Fibroblast of lung (primary cell): ENCODE data around the gene GAR1. TPM values are rescaled to one million over a fixed set of nuclear protein-coding genes. Genes with fewer than 3 reads are reported as not detected.

Source experiments
- DNase-seq, 2 donors: peaks; one replicate each; pipeline versions ENCODE4 v3.0.0 to v3.0.0-alpha.2; 2010; ENCODE audit warnings: low read depth in 2 of 2
- H2AFZ ChIP-seq: 2 replicates; pipeline ENCODE4 v1.5.1; 2012; ENCODE audit warnings: low read length, control low read depth, inconsistent platforms
- H3K27ac ChIP-seq: 2 replicates; pipeline ENCODE4 v1.5.1; 2011; ENCODE audit warnings: low read length, control low read depth; ENCODE audit not compliant: insufficient read depth
- H3K27me3 ChIP-seq: 2 replicates; pipeline ENCODE4 v1.5.1; 2011; ENCODE audit warnings: mild to moderate bottlenecking, low read length; ENCODE audit not compliant: control insufficient read depth, insufficient read depth
- H3K36me3 ChIP-seq: 2 replicates; pipeline ENCODE4 v1.5.1; 2011; ENCODE audit warnings: low read length; ENCODE audit not compliant: control insufficient read depth, insufficient read depth
- H3K4me1 ChIP-seq: 2 replicates; pipeline ENCODE4 v1.5.1; 2011; ENCODE audit warnings: low read length; ENCODE audit not compliant: control insufficient read depth, insufficient read depth; ENCODE audit errors: extremely low read depth
- H3K4me2 ChIP-seq: 2 replicates; pipeline ENCODE4 v1.5.1; 2011; ENCODE audit warnings: low read length, control low read depth; ENCODE audit not compliant: insufficient read depth; ENCODE audit errors: extremely low read depth
- H3K4me3 ChIP-seq, 4 experiments: fragments of 200-600 bp in 1 of 4; sonication (generic) in 1 of 4; replicated peaks in 1 of 4; 2 replicates each; pipeline ENCODE4 v1.5.1; 2011 to 2016; ENCODE audit warnings: low read length in 4 of 4, low read depth in 3 of 4, mild to moderate bottlenecking in 3 of 4, control low read depth in 2 of 4, inconsistent platforms in 1 of 4, mixed read lengths in 1 of 4; ENCODE audit not compliant: insufficient read depth in 1 of 4; ENCODE audit errors: control extremely low read depth in 1 of 4
- H3K79me2 ChIP-seq: 2 replicates; pipeline ENCODE4 v1.5.1; 2012; ENCODE audit warnings: mild to moderate bottlenecking, low read length, inconsistent platforms; ENCODE audit not compliant: control insufficient read depth, insufficient read depth
- H3K9ac ChIP-seq: 2 replicates; pipeline ENCODE4 v1.5.1; 2011; ENCODE audit warnings: mild to moderate bottlenecking, low read length, control low read depth; ENCODE audit not compliant: insufficient read depth
- H3K9me3 ChIP-seq: 2 replicates; pipeline ENCODE4 v1.5.1; 2012; ENCODE audit warnings: low read depth, low read length; ENCODE audit not compliant: control insufficient read depth, insufficient read depth
- H4K20me1 ChIP-seq: 2 replicates; pipeline ENCODE4 v1.5.1; 2011; ENCODE audit warnings: low read length; ENCODE audit not compliant: control insufficient read depth, insufficient read depth; ENCODE audit errors: extremely low read depth
- EZH2 ChIP-seq: IDR thresholded peaks from 2 replicates; pipeline ENCODE4 v1.5.1; 2012; ENCODE audit warnings: low read length, control low read depth, mild to moderate bottlenecking; ENCODE audit errors: missing control alignments
- polyA plus RNA-seq, 2 donors: library from polyadenylated mRNA; depleted of rRNA in 1 of 2; stranded (reverse) in 1 of 2; unstranded in 1 of 2; fragments of >200 nt; gene quantifications; 2 replicates each; pipeline ENCODE4 v1.2.1, GENCODE V29; 2011 to 2012; ENCODE audit warnings: missing spikeins in 1 of 2
- total RNA-seq: library from RNA; depleted of rRNA; stranded (reverse); fragments of >200 nt; gene quantifications from 2 replicates; pipeline ENCODE4 v1.2.1, GENCODE V29; 2014
- TF ChIP-seq, protein P1 (sequence below), 2 donors: IDR thresholded peaks in 1 of 2; conservative IDR thresholded peaks in 1 of 2; 1 replicate in 1 of 2; 2 replicates in 1 of 2; pipeline ENCODE4 v1.5.1; 2011 to 2012; ENCODE audit warnings: low read length in 2 of 2, control low read depth in 1 of 2, inconsistent platforms in 1 of 2, low read depth in 1 of 2, mild to moderate bottlenecking in 1 of 2

Gene GAR1
- total and polyA plus RNA-seq, 2 donors (not counting 1 experiment from before 2014, with no cell fraction given), result 2.5 to 20.3 TPM

DNA sequence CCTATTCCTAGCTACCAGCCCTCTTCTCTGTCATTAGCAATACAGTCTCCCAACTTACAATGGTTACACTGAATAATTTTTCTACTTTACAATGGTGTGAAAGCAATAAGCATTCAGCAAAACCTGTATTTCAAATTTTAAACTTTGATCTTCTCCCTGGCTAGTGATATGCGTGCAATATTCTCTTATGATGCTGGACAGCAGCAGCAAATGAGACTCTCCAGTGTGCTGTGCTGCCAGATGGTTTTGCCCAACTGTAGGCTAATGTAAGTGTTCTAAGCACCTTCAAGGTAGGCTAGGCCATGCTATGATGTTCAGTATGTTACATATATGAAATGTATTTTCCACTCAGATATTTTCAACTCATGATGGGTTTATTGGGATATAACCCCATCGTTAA lies 5.9 kb upstream of the GAR1 start:
- no peak overlapping the region for H2AFZ ChIP-seq
- H3K4me1 ChIP-seq, result no peaks in the 10 kb centered on the region
- H3K4me2 ChIP-seq, result no peak overlapping the region
- no peaks in the 10 kb centered on the region for H3K27me3 ChIP-seq
- no peak for TF ChIP-seq EZH2
- TF ChIP-seq, protein P1, sequence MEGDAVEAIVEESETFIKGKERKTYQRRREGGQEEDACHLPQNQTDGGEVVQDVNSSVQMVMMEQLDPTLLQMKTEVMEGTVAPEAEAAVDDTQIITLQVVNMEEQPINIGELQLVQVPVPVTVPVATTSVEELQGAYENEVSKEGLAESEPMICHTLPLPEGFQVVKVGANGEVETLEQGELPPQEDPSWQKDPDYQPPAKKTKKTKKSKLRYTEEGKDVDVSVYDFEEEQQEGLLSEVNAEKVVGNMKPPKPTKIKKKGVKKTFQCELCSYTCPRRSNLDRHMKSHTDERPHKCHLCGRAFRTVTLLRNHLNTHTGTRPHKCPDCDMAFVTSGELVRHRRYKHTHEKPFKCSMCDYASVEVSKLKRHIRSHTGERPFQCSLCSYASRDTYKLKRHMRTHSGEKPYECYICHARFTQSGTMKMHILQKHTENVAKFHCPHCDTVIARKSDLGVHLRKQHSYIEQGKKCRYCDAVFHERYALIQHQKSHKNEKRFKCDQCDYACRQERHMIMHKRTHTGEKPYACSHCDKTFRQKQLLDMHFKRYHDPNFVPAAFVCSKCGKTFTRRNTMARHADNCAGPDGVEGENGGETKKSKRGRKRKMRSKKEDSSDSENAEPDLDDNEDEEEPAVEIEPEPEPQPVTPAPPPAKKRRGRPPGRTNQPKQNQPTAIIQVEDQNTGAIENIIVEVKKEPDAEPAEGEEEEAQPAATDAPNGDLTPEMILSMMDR (conservative IDR thresholded peaks at IDR 0.05 in 1 of 2, IDR thresholded peaks at IDR 0.05 in 1 of 2; ENCODE audit: low read depth in 1 of 2, low read length in 2 of 2), result no peak
- H3K9ac ChIP-seq, result no peak overlapping the region
- H3K36me3 ChIP-seq, result no peaks in the 10 kb centered on the region
- no peak overlapping the region for H3K4me3 ChIP-seq
- no peaks in the 10 kb centered on the region for H3K9me3 ChIP-seq
- DNase-seq, result no peak
- no peaks in the 10 kb centered on the region for H3K79me2 ChIP-seq
- H3K27ac ChIP-seq, result no peak overlapping the region
- no peaks in the 10 kb centered on the region for H4K20me1 ChIP-seq

DNA sequence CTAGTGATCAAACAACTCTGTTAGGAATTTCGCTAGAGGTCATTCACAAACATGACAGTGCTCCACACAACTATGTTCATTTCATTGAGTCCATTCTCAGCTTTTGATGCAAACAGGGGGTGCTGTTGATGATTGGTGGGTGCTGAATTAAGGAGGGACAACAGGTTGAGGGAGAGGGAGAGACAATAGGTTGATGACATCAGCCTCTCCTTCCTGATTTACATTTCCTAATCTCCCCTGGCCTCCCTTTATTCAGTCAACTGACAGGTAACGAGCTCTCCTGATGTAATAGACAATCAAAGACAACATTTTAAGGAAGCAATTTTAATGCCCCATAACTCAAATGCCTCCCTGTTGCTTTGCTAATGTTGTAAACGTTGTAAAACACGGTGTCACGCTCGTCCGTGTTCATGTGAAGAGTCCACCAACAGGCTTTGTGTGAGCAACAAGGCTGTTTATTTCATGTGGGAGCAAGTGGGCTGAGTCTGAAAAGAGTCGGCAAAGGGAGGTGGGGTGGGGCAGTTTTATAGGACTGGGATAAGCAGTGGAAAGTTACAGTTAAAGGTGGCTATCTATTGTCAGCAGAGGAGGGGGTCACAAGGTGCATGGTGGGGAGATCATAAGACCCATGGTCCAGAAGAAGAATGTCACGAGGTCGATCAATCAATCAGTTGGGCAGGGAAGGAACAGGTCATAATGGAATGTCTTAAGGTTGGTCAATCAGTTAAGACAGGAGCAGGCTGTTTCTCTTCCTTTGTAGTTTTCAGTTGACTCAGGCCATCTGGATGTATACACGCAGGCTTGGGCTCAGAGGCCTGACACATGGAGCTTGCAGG lies 4.8 kb upstream of the GAR1 start:
- Histone ChIP-seq H3K36me3 (no peaks in the 10 kb centered on the region), H4K20me1 (no peaks in the 10 kb centered on the region), H2AFZ (no peak overlapping the region), H3K9ac (no peak overlapping the region), H3K27me3 (no peaks in the 10 kb centered on the region), H3K4me3 (no peak overlapping the region), H3K27ac (no peak overlapping the region), H3K4me1 (no peaks in the 10 kb centered on the region), H3K4me2 (no peak overlapping the region), H3K79me2 (peaks cover 2% of the 10 kb centered on the region), H3K9me3 (no peaks in the 10 kb centered on the region)
- TF ChIP-seq, protein P1 (conservative IDR thresholded peaks at IDR 0.05 in 1 of 2, IDR thresholded peaks at IDR 0.05 in 1 of 2; ENCODE audit: low read depth in 1 of 2, low read length in 2 of 2), result no peak
- TF ChIP-seq EZH2, result no peak
- DNase-seq, result no peak

DNA sequence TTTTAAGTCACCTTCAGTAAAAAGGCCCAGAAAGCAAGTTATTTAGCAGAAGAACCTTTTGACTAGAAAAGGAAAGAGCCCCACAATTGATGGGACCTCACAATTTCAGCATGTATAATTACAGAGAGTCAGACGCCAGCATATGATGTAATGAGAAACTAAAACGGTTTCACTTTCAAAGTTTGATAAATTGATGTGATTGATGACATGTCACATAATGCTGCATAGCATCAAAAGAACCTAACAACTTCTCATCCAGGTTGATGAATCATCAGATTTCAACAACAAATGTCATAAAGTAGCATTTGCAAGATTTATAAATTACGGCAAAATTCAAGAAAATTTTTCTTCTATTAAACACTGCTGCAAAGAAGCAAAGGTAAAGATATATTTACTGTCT lies 3.9 kb upstream of the GAR1 start:
- no peak for DNase-seq
- TF ChIP-seq, protein P1 (conservative IDR thresholded peaks at IDR 0.05 in 1 of 2, IDR thresholded peaks at IDR 0.05 in 1 of 2; ENCODE audit: low read depth in 1 of 2, low read length in 2 of 2), result no peak
- no peak for TF ChIP-seq EZH2
- H3K4me1 ChIP-seq, result peaks cover 2% of the 10 kb centered on the region
- H3K27ac ChIP-seq, result no peak overlapping the region
- no peaks in the 10 kb centered on the region for H3K36me3 ChIP-seq
- no peaks in the 10 kb centered on the region for H4K20me1 ChIP-seq
- no peaks in the 10 kb centered on the region for H3K9me3 ChIP-seq
- H3K4me3 ChIP-seq, result no peak overlapping the region
- H3K27me3 ChIP-seq, result no peaks in the 10 kb centered on the region
- no peak overlapping the region for H3K4me2 ChIP-seq
- no peak overlapping the region for H3K9ac ChIP-seq
- H2AFZ ChIP-seq, result peak overlapping the region; percentile 10
- peaks cover 12% of the 10 kb centered on the region for H3K79me2 ChIP-seq
